Suprapubic skin (tissue), 3 donors: ENCODE measurements around the gene SYNE3.

ENCODE experiments used
- EP300 ChIP-seq: sonication (generic); formaldehyde crosslinking; IDR thresholded peaks from one replicate; pipeline ENCODE4 v1.6.1; 2017; ENCODE audit warnings: antibody characterized with exemption
- TF ChIP-seq, protein P1 (sequence below), 2 donors: fragments of 200-600 bp in 1 of 2; fragments of 450-650 bp in 1 of 2; sonication (generic) in 1 of 2; IDR thresholded peaks; one replicate each; pipeline ENCODE4 v1.5.1; 2016 to 2019; ENCODE audit warnings: antibody characterized with exemption in 2 of 2, mild to moderate bottlenecking in 1 of 2, moderate library complexity in 1 of 2

DNA sequence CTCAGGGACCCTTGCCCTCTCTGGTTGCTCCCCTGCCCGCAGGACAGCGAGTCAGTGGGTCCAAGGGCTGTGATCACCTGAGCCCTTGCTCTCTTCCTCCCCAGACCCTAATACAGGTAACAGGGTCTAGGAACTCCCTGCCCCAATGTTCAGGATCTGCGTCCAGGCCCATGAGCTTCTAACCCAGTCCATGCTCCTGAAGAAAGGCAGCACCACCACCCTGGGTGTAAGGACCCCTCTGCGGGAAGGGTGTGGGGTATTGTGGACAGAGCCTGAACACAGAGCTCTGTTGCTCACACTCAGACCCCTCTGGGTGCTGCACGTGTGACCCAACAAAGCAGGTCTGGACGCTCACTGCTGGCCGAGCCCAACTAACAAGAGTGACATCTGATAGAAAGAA lies 36.7 kb upstream of the SYNE3 start:
- TF ChIP-seq, protein P1, sequence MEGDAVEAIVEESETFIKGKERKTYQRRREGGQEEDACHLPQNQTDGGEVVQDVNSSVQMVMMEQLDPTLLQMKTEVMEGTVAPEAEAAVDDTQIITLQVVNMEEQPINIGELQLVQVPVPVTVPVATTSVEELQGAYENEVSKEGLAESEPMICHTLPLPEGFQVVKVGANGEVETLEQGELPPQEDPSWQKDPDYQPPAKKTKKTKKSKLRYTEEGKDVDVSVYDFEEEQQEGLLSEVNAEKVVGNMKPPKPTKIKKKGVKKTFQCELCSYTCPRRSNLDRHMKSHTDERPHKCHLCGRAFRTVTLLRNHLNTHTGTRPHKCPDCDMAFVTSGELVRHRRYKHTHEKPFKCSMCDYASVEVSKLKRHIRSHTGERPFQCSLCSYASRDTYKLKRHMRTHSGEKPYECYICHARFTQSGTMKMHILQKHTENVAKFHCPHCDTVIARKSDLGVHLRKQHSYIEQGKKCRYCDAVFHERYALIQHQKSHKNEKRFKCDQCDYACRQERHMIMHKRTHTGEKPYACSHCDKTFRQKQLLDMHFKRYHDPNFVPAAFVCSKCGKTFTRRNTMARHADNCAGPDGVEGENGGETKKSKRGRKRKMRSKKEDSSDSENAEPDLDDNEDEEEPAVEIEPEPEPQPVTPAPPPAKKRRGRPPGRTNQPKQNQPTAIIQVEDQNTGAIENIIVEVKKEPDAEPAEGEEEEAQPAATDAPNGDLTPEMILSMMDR (IDR thresholded peaks at IDR 0.05) = no peak
- TF ChIP-seq EP300 = no peak
